HG03196 (cell line): Measurements from ENCODE around the gene LRRC32.

Source experiments
- ATAC-seq: cut with Tn5 transposase; IDR thresholded peaks from one replicate; pipeline ENCODE4 v1.9.1; 2021; ENCODE audit not compliant: unreplicated experiment

LRRC32 gene

GRCh38 chr11:76699451-76700091 is 29.0 kb upstream of the LRRC32 start:
- ATAC-seq: no peak

GRCh38 chr11:76698321-76699043 is 27.9 kb upstream of the LRRC32 start:
- no peak for ATAC-seq

GRCh38 chr11:76696756-76697155 is 26.2 kb upstream of the LRRC32 start:
- no peak for ATAC-seq

- ATAC-seq: no peak
These were observed 25.2 kb upstream of the LRRC32 start for GRCh38 chr11:76695771-76696170.

GRCh38 chr11:76695133-76695532 is 24.6 kb upstream of the LRRC32 start:
- no peak for ATAC-seq

GRCh38 chr11:76694664-76695063 is 24.1 kb upstream of the LRRC32 start:
- ATAC-seq: no peak

GRCh38 chr11:76693806-76694205 is 23.3 kb upstream of the LRRC32 start:
- no peak for ATAC-seq

- ATAC-seq: no peak
These were observed 22.4 kb upstream of the LRRC32 start for GRCh38 chr11:76692956-76693355.

- ATAC-seq: no peak
These were observed 21.1 kb upstream of the LRRC32 start for GRCh38 chr11:76691655-76692054.

GRCh38 chr11:76690736-76691135 is 20.2 kb upstream of the LRRC32 start:
- ATAC-seq: no peak

- no peak for ATAC-seq
These were observed 19.0 kb upstream of the LRRC32 start for GRCh38 chr11:76689313-76690260.

GRCh38 chr11:76688146-76688545 is 17.6 kb upstream of the LRRC32 start:
- no peak for ATAC-seq

GRCh38 chr11:76686261-76687079 is 15.9 kb upstream of the LRRC32 start:
- no peak for ATAC-seq

- no peak for ATAC-seq
These were observed 15.3 kb upstream of the LRRC32 start for GRCh38 chr11:76685831-76686230.

- ATAC-seq: no peak
These were observed 14.7 kb upstream of the LRRC32 start for GRCh38 chr11:76685237-76685636.

GRCh38 chr11:76684516-76684915 is 14.0 kb upstream of the LRRC32 start:
- ATAC-seq: no peak

- ATAC-seq: no peak
These were observed 12.9 kb upstream of the LRRC32 start for GRCh38 chr11:76683161-76684095.

- no peak for ATAC-seq
These were observed 12.1 kb upstream of the LRRC32 start for GRCh38 chr11:76682684-76683083.

- ATAC-seq: no peak
These were observed 11.6 kb upstream of the LRRC32 start for GRCh38 chr11:76682106-76682505.
